Stimulated activated CD4-positive, alpha-beta T cell treated with anti-CD3 and anti-CD28 coated beads, TNF-alpha, amount 100 ng/mL, for 1 hour (primary cell): ENCODE data around the gene VPS8.

Source experiments
- DNase-seq, 3 donors: peaks; one replicate each; pipeline ENCODE4 v3.0.0-alpha.2; 2020; ENCODE audit warnings: low read depth in 3 of 3, low spot score in 1 of 3

VPS8 gene

GRCh38 chr3:185046603-185047002 lies 234.6 kb downstream of the VPS8 start:
- DNase-seq: no peak

GRCh38 chr3:185049710-185050109 lies 237.7 kb downstream of the VPS8 start:
- no peak for DNase-seq

GRCh38 chr3:185051801-185052200 lies 239.8 kb downstream of the VPS8 start:
- DNase-seq: no peak

GRCh38 chr3:185052631-185053030 lies 240.7 kb downstream of the VPS8 start:
- DNase-seq: no peak

- DNase-seq: no peak
Measured at GRCh38 chr3:185056908-185057307, 244.9 kb downstream of the VPS8 start.

- no peak for DNase-seq
Measured at GRCh38 chr3:185057829-185058228, 245.9 kb downstream of the VPS8 start.

- no peak for DNase-seq
Measured at GRCh38 chr3:185058796-185059195, 246.8 kb downstream of the VPS8 start.

GRCh38 chr3:185059766-185060165 lies 247.8 kb downstream of the VPS8 start:
- DNase-seq: no peak

- no peak for DNase-seq
Measured at GRCh38 chr3:185060655-185061054, 248.7 kb downstream of the VPS8 start.

GRCh38 chr3:185062191-185062590 lies 250.2 kb downstream of the VPS8 start:
- DNase-seq: no peak

- DNase-seq: no peak
Measured at GRCh38 chr3:185063431-185063830, 251.5 kb downstream of the VPS8 start.

- no peak for DNase-seq
Measured at GRCh38 chr3:185065059-185065458, 253.1 kb downstream of the VPS8 start.

GRCh38 chr3:185066251-185066650 lies 254.3 kb downstream of the VPS8 start:
- no peak for DNase-seq

- DNase-seq: no peak
Measured at GRCh38 chr3:185067173-185067572, 255.2 kb downstream of the VPS8 start.

- no peak for DNase-seq
Measured at GRCh38 chr3:185069037-185070030, 257.4 kb downstream of the VPS8 start.

- no peak for DNase-seq
Measured at GRCh38 chr3:185070491-185071286, 258.7 kb downstream of the VPS8 start.

- no peak for DNase-seq
Measured at GRCh38 chr3:185071287-185071800, 259.4 kb downstream of the VPS8 start.

GRCh38 chr3:185075547-185075946 lies 263.6 kb downstream of the VPS8 start:
- no peak for DNase-seq

- DNase-seq: no peak
Measured at GRCh38 chr3:185076219-185076618, 264.3 kb downstream of the VPS8 start.

GRCh38 chr3:185079625-185080024 lies 267.7 kb downstream of the VPS8 start:
- no peak for DNase-seq

GRCh38 chr3:185081521-185081920 lies 269.6 kb downstream of the VPS8 start:
- DNase-seq: no peak

- DNase-seq: no peak
Measured at GRCh38 chr3:185082149-185082548, 270.2 kb downstream of the VPS8 start.
